ENCODE measurements around the gene RXYLT1.
"Not testable (repeated sequence)": the region's sequence is repeated elsewhere in the genome, so short reads cannot be mapped to it uniquely, and the experiment has no call there.

The RXYLT1 gene

DNA sequence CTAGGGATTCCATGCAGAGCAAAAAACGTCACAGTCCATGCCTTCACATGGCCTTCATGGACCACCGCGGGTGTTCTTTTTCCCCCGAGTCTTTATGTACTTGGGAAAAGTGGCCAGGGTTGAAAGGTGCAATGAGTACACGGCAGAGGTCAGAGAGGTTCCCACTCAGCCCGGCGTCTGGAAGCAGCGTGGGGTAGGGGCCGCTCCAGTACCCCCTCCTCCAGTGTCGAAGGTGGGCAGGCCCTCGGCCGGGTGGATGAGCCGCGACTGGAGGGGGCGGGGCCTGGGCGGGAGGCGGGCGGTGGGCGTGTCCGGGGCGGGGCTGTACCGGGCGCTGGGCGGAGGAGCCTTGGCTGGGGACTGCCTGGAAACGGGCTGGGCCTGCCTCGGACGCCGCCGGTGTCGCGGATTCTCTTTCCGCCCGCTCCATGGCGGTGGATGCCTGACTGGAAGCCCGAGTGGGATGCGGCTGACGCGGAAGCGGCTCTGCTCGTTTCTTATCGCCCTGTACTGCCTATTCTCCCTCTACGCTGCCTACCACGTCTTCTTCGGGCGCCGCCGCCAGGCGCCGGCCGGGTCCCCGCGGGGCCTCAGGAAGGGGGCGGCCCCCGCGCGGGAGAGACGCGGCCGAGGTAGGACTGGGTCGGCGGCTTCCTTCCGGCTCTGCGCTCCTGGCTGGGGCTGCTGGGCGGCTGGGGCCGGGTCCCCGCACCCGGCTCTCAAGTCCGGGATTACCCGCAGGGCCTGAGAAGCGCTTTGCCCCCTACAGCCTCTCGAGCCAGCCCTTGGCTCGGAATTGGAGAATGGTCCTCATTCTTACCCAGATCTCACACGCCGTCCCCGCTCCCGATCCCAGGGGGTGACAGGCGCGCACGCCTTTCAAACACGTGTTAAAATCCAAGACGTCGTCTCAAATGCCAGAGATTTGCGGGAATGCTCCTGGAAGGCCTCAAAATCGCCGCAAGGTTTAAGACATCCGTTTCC lies at the start of gene RXYLT1:
Gene RXYLT1, plus strand, starts transcription at position 412 of the 984 bp plus-strand sequence. Its CDS starts 52 bp downstream, at position 464.
- DNase-seq: peak; percentile 85

GRCh38 chr12:63732779-63733178 lies 46.9 kb upstream of the RXYLT1 start:
- not testable (repeated sequence) for DNase-seq

DNA sequence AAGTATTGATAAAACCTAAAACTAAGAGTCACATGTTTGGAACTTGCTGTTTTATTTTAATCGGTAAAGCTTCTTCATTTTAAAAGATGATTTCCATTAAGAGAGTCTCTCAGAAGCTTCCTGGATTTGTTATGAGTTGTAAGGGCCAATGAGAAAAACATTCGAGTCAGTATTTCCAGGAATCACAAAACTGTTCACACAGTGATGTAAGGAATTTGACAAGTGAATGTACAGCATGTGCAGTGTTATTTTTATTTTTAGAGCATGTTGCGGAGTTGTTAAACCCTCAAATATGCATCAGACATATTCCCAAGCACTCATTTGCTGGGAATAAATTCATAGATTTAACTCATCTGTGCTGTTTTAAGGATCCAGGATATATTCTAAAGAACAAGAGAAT lies 46.1 kb upstream of the RXYLT1 start:
- DNase-seq: not testable (repeated sequence)

- DNase-seq: not testable (repeated sequence)
Measured at GRCh38 chr12:63740551-63740950, 39.2 kb upstream of the RXYLT1 start.

DNA sequence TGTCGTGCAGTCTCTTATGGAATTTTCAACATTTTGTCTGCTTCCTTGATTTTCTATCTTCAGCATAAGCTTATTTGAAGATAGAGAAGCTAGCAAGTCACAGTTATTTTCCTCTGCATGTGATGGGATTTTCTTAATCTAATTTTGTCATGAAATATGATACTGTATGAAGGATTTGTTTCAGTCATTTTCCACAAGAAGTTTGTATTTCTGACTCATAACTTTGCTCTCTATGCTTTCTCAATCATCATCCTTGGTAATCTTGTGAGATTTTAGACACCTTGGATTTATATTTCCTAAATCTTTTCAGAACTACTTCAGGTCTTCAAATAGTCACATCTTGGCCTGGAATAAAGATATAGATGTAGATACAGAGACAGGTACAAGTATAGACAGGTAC lies 38.3 kb upstream of the RXYLT1 start:
- not testable (repeated sequence) for DNase-seq

- not testable (repeated sequence) for DNase-seq
Measured at GRCh38 chr12:63744110-63744509, 35.6 kb upstream of the RXYLT1 start.

GRCh38 chr12:63746470-63746869 lies 33.2 kb upstream of the RXYLT1 start:
- not testable (repeated sequence) for DNase-seq

- not testable (repeated sequence) for DNase-seq
Measured at GRCh38 chr12:63747136-63747535, 32.6 kb upstream of the RXYLT1 start.

DNA sequence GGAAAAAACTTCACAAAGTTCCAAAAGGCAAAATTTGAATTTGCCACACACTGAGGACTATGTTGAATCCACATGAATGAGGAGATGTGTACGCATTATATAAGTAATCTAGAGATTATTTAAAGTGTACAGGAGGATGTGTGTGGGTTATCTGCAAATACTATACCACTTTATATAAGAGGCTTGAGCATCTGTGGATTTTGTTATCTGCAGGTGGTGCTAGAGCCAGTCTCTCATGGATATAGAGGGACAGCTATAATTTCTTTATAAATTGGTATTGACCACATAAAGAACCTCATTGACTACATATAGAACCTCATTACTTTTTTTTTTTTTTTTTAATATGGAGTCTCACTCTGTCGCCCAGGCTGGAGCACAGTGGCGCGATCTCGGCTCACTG lies 32.2 kb upstream of the RXYLT1 start:
- no peak for DNase-seq

DNA sequence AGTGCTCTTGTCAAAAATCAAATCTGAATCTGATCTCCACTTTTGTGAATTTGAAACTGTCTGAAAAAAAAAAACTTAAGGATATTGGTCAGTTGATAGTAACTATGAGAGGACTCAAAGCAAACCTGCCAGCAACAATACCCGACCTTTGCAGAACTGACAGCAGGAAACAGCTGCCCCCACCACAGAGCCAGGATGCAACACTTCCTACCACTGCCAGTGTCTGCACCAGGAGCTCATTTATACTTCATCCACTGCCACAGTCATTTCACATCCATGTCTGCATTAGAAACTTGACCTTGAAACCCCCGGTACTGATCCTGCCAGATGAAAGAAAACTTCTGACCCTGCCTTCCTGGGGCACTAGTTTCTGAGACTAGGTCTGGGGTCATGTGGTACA lies 27.4 kb upstream of the RXYLT1 start:
- no peak for DNase-seq

DNA sequence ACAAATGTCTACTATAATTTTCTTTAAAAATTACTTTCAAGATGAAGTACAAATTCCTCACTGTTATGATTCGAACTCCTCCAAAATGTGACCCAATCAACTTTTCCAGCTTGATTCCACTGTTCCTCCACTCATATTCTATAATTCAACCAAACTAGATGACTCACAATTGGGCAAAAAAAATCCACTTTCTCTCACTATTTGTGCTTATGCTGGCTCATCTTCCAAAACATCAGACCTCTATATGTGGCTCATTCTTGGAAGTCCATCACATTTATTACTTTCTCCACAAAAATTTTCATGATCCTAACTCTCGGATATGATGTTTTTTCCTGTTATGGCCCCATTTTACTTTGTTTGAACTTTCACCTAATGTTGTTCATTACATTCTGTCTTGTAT lies 26.9 kb upstream of the RXYLT1 start:
- no peak for DNase-seq

DNA sequence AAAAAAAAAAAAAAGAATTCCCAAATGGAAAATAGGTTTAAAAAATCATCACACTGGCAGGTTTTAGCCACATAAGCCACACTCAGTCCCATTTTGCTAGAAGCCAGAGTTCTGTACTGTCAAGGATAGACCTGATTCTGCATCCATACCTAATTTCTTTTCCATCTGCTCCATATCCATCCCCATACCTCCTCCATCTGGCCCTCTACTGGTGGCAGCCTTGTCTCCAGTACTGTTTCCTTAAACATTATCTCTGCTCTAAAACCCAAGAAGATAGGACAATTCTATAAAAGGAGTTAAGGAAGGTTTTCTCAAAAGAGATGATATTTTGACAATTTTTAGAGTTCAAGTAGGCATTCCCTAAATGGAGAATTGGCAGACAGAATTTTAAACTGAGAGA lies 26.0 kb upstream of the RXYLT1 start:
- no peak for DNase-seq

GRCh38 chr12:63764481-63764880 lies 15.2 kb upstream of the RXYLT1 start:
- no peak for DNase-seq

DNA sequence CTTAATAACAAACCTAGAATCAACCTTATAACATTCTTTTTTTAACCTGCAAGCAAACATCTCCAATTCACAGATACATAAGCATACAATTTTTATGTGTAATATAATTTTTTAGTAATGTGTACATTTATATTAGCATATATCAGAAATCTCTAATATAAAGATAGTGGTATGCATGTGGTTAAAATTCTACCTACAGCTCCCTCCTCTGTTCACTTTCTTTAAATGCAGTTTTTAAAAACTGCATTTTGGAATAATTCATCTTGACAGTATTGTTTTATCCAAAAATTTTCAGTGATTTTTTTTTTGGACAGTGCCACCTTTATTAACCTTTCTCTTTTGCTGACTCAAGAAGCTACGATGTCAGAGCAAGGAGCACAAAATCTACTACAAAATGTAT lies 13.2 kb upstream of the RXYLT1 start:
- no peak for DNase-seq

DNA sequence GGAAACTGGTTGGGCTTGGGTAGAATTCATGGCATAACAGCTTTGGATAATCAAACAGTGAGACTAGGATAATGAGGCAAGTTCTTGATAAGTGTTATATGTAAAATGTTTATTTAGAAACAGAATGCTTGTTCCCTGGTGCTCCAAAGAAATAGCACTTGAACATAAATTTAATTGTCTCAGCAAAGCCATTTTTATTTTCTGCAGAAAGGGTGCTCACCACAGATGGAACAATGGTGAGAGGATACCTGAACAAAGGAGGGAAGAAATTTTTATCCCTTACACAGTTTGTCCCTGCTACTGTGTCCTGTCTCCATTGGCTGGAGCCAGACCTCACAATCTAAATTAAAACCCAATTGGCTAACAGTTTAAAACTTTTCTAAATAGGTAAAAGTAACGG lies 9.3 kb upstream of the RXYLT1 start:
- no peak for DNase-seq

DNA sequence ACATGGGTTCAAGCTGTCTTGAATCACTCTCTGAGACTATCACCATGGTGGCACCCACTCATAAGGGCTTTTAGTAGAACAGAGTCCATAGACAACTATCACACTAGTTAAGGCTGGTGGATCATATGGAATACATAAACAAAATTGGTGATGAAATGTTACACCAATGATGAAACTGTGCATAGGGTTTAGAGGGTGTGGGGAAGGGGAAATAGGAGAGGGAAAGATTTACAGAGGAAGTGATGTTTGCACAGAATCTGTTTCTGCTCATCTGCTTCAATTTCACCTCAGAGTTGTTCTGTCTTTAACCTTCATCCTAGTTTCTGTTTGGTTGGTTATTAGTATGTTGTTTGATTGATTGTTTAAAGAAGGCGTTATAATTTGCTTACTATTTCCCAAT lies 2.4 kb upstream of the RXYLT1 start:
- DNase-seq: no peak

- DNase-seq: no peak
Measured at GRCh38 chr12:63782466-63782865, 2.8 kb downstream of the RXYLT1 start.

DNA sequence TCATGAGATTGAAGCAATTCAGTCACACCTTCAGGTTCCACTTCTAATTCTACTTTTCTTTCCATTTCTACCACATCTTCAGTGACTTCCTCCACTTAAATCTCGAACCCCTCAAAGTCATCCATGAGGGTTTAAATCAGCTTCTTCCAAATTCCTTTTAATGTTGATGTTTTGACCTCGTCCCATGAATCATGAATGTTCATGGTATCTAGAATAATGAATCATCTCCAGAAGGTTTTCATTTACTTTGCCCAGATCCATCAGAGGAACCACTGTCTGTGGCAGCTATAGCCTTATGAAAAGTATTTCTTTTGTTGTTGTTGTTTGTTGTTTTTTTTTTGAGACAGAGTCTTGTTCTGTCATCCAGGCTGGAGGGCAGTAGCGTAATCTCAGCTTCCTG lies 7.6 kb downstream of the RXYLT1 start:
- DNase-seq: no peak

- DNase-seq: no peak
Measured at GRCh38 chr12:63790608-63790945, 10.9 kb downstream of the RXYLT1 start.

DNA sequence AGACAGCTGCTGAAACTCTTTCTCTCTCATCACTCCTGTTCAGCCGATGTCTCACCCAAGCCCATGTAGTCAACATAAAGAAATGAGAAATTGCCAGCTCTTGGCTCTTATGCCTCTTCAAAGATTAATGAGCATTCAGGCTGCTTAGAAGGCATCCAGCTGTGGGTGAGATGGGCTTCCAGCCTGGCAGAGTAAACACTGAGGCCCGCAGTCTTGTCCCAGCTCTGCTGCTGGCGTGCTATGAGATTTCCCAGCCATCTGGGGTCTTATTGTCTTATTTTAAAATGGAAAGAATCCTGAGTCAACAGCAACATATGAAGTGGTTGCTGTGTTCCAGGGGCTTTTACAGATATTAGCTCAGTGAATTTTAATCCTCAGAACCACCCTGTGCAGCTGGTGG lies 12.6 kb downstream of the RXYLT1 start:
- DNase-seq: no peak

DNA sequence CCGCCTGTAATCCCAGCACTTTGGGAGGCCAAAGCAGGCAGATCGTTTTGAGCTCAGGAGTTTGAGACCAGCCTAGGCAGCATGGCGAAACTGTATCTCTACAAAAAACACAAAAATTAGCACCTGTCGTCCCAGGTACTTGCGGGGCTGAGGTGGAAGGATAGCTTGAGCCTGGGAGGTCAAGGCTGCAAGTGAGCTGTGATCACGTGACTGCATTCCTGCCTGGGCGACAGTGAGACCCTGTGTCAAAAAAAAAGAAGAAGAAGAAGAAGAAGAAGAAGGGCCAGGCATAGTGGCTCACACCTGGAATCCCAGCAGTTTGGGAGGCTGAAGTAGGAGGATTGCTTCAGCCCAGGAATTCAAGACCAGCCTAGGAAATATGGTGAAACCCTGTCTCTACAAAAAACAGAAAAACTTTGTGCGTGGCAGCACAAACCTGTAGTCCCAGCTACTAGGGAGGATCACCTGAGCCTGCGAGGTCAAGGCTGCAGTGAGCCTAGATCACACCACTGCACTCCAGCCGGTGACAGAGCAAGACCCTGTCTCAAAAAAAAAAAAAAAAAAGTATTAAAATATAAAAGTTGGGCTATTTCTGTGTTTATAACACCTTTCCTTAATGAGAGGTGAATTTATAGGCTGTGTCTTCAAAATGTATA lies 15.5 kb downstream of the RXYLT1 start:
- DNase-seq: no peak

- no peak for DNase-seq
Measured at GRCh38 chr12:63795944-63796343, 16.2 kb downstream of the RXYLT1 start.

GRCh38 chr12:63802012-63802608 lies 22.4 kb downstream of the RXYLT1 start:
- DNase-seq: no peak

GRCh38 chr12:63804746-63805145 lies 25.0 kb downstream of the RXYLT1 start:
- no peak for DNase-seq
